ENCODE results near the gene AANAT.

The AANAT gene

DNA sequence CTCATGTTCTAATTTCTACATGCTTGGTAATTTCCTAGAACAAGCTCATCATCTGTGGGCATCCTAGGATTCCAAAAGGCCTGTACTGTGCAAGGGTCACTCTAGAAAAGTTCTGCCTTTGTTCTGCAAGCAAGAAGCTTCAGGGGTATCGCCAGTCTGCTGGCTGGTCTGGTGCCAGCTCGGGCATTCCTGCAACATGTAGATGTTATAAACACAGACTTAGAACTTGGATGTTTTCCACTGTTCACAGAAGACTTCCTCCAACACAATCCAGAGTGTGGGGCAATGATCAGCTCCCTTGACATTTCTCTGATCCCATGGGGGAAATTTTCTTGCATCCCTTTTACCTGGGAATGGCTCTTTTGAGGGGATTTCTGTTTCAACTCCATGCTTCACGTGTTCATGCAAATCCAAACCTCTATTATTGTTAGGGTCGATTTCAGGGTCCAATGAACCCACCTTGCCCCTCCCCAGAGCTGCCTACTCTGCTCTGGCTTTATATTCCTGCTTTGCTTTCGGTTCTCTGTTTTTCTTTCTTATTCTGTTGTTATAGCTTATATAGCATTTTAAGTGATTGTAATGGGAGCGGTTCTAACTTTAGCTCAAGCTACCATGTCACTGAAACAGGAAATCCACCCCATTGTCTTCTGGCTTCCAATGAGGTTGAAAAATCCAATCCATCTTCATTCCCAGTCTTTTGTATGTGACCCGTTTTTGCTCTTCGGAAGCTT lies 39.7 kb upstream of the AANAT start:
- TF ChIP-seq, protein P1, sequence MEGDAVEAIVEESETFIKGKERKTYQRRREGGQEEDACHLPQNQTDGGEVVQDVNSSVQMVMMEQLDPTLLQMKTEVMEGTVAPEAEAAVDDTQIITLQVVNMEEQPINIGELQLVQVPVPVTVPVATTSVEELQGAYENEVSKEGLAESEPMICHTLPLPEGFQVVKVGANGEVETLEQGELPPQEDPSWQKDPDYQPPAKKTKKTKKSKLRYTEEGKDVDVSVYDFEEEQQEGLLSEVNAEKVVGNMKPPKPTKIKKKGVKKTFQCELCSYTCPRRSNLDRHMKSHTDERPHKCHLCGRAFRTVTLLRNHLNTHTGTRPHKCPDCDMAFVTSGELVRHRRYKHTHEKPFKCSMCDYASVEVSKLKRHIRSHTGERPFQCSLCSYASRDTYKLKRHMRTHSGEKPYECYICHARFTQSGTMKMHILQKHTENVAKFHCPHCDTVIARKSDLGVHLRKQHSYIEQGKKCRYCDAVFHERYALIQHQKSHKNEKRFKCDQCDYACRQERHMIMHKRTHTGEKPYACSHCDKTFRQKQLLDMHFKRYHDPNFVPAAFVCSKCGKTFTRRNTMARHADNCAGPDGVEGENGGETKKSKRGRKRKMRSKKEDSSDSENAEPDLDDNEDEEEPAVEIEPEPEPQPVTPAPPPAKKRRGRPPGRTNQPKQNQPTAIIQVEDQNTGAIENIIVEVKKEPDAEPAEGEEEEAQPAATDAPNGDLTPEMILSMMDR (IDR thresholded peaks at IDR 0.05; ENCODE audit: insufficient read depth, low read depth, low read length, missing control alignments), result no peak
- no peak overlapping the region for H3K4me3 ChIP-seq (ENCODE audit: low read length)
- DNase-seq (ENCODE audit: low read depth), result no peak

DNA sequence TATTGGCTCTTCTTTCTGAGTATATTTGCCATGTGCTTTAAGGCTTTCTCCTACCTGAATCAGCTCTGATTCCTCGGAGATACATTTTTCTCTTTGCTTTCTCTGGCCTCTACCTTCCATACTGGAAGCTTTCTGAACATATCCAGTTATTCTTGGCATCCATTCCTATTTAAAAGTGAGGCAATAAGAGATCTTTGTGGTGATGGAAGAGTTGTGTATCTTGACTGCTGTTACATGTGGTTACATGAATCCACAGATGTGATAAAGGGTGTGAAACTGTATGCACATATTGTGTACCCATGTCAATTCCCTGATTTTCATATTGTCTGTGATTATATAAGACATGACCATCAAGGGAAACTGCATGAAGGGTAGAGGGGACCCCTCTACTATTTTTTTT lies 38.9 kb upstream of the AANAT start:
- H3K4me3 ChIP-seq (ENCODE audit: low read length), result no peak overlapping the region
- TF ChIP-seq, protein P1 (IDR thresholded peaks at IDR 0.05; ENCODE audit: insufficient read depth, low read depth, low read length, missing control alignments), result no peak
- no peak for DNase-seq (ENCODE audit: low read depth)

GRCh38 chr17:76431509-76431908 lies 35.9 kb upstream of the AANAT start:
- H3K4me3 ChIP-seq (ENCODE audit: low read length), result no peak overlapping the region
- TF ChIP-seq, protein P1 (IDR thresholded peaks at IDR 0.05; ENCODE audit: insufficient read depth, low read depth, low read length, missing control alignments), result no peak
- no peak for DNase-seq (ENCODE audit: low read depth)

GRCh38 chr17:76432004-76432403 lies 35.4 kb upstream of the AANAT start:
- no peak overlapping the region for H3K4me3 ChIP-seq (ENCODE audit: low read length)
- DNase-seq (ENCODE audit: low read depth), result no peak
- TF ChIP-seq, protein P1 (IDR thresholded peaks at IDR 0.05; ENCODE audit: insufficient read depth, low read depth, low read length, missing control alignments), result no peak

DNA sequence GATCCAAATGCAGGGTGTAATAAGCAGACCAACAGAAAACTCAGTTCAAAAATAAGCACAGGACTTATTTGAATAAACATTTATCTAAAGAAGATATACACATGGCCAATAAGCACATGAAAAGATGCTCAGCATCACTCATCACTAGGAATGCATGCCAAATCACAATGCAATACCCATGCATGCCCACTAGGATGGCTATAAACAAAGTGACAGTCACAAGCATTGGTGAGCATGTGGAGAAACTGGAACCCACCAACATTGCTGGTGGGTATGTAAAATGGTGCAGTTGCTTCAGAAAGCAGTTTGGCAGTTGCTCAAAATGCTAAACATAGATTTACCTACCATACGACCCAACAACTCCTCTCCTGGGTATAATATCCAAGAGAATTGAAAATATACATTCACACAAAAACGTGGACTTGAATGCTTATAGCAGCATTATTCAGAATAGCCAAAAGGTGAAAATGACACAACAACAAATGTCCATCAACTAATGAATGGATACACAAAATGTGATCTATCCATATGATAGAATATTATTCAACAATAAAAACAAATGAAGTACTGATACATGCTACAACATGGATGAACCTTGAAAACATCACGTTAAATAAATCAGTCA lies 34.6 kb upstream of the AANAT start:
- H3K4me3 ChIP-seq (ENCODE audit: low read length), result no peak overlapping the region
- peak; percentile 54 for DNase-seq (ENCODE audit: low read depth)
- TF ChIP-seq, protein P1 (IDR thresholded peaks at IDR 0.05; ENCODE audit: insufficient read depth, low read depth, low read length, missing control alignments), result peak; percentile 55

DNA sequence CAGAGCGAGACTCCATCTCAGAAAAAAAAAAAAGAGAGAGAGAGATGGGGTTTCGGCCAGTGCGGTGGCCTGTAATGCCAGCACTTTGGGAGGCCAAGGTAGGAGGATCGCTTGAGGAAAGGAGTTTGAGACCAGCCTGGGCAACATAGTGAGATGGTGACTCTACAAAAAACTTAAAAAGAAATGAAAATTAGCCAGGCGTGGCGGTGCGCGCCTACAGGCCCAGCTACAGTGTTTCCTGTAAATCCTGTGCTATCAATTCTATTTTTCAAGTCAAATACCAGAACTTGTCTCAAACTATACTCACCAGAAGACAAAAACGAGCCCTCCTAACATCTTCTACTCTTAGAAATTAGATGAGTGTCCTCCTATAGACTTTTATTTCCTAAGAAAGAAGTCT lies 33.7 kb upstream of the AANAT start:
- H3K4me3 ChIP-seq (ENCODE audit: low read length), result no peak overlapping the region
- TF ChIP-seq, protein P1 (IDR thresholded peaks at IDR 0.05; ENCODE audit: insufficient read depth, low read depth, low read length, missing control alignments), result no peak
- DNase-seq (ENCODE audit: low read depth), result no peak

Measured in epithelial cell of esophagus (primary cell).